Calu3 (cell line): ENCODE results near the gene ETS1. TPM values are rescaled to one million over a fixed set of nuclear protein-coding genes. Genes with fewer than 3 reads are reported as not detected.

Source experiments
- BruUV-seq: library from RNA; stranded (reverse); fragments of 400-500 nt; replicated peaks from 2 replicates; lab custom pipeline; 2021; lab: Mats Ljungman, UMichigan
- CTCF ChIA-PET: fragments of 300-600 bp; sonication (Branson Sonifier 250); formaldehyde crosslinking; loops from one replicate; lab custom pipeline; 2022; ENCODE audit warnings: antibody characterized with exemption; lab: Charles Lee
- DNase-seq: peaks from one replicate; pipeline ENCODE4 v3.0.0; 2022
- H3K27ac Mint-ChIP-seq: one replicate; pipeline ENCODE4 v1.8.0; 2022; ENCODE audit warnings: mixed read lengths; ENCODE audit not compliant: unreplicated experiment
- H3K27me3 Mint-ChIP-seq: one replicate; pipeline ENCODE4 v1.8.0; 2022; ENCODE audit warnings: mixed read lengths; ENCODE audit not compliant: unreplicated experiment
- H3K36me3 Mint-ChIP-seq: one replicate; pipeline ENCODE4 v1.8.0; 2022; ENCODE audit warnings: mild to moderate bottlenecking, moderate library complexity, mixed read lengths; ENCODE audit not compliant: insufficient read depth, unreplicated experiment
- H3K4me1 Mint-ChIP-seq: one replicate; pipeline ENCODE4 v1.8.0; 2022; ENCODE audit warnings: mild to moderate bottlenecking, low read depth, mixed read lengths; ENCODE audit not compliant: unreplicated experiment
- H3K4me3 Mint-ChIP-seq: one replicate; pipeline ENCODE4 v1.8.0; 2022; ENCODE audit warnings: mild to moderate bottlenecking, low read depth, moderate library complexity, mixed read lengths; ENCODE audit not compliant: unreplicated experiment
- H3K9me3 Mint-ChIP-seq: one replicate; pipeline ENCODE4 v1.8.0; 2022; ENCODE audit warnings: low read depth, mixed read lengths; ENCODE audit not compliant: unreplicated experiment
- CTCF ChIP-seq: fragments of 200-600 bp; IDR thresholded peaks from one replicate; pipeline ENCODE4 v1.8.0; 2022; ENCODE audit warnings: antibody characterized with exemption; ENCODE audit not compliant: unreplicated experiment
- intact Hi-C: fragments of 100-400 bp; cut with micrococcal nuclease; formaldehyde crosslinking; loops from one replicate; pipeline ENCODE4 v1.10.0; 2022; ENCODE audit not compliant: unreplicated experiment
- total RNA-seq: library from RNA; stranded (reverse); gene quantifications from 2 replicates; pipeline ENCODE4 v1.2.3, GENCODE V29; 2022

Gene ETS1
- total RNA-seq, 1 experiment from 2014 or later, result 38.4 TPM

GRCh38 chr11:128616161-128616560 is 28.8 kb upstream of the ETS1 start:
- no peak overlapping the region for H3K4me3 Mint-ChIP-seq
- DNase-seq, result no peak
- no TSS peak for BruUV-seq
- no peaks in the 10 kb centered on the region for H3K4me1 Mint-ChIP-seq
- intact Hi-C loops, result no loop called here
- no peak overlapping the region for H3K27ac Mint-ChIP-seq
- peaks cover 49% of the 10 kb centered on the region for H3K27me3 Mint-ChIP-seq
- peaks cover 6% of the 10 kb centered on the region for H3K36me3 Mint-ChIP-seq
- no peaks in the 10 kb centered on the region for H3K9me3 Mint-ChIP-seq
- no peak for TF ChIP-seq CTCF
- CTCF ChIA-PET, result no interaction called here

- Mint-ChIP-seq H3K27ac (no peak overlapping the region), H3K27me3 (peaks cover 49% of the 10 kb centered on the region), H3K9me3 (no peaks in the 10 kb centered on the region), H3K4me3 (no peak overlapping the region), H3K36me3 (peaks cover 6% of the 10 kb centered on the region), H3K4me1 (no peaks in the 10 kb centered on the region)
- no peak for TF ChIP-seq CTCF
- intact Hi-C loops, result no loop called here
- CTCF ChIA-PET, result no interaction called here
- no TSS peak for BruUV-seq
- no peak for DNase-seq
Measured at GRCh38 chr11:128615612-128616011, 28.3 kb upstream of the ETS1 start.

- no peak overlapping the region for H3K27ac Mint-ChIP-seq
- peaks cover 6% of the 10 kb centered on the region for H3K36me3 Mint-ChIP-seq
- H3K4me3 Mint-ChIP-seq, result no peak overlapping the region
- no peaks in the 10 kb centered on the region for H3K9me3 Mint-ChIP-seq
- DNase-seq, result no peak
- CTCF ChIA-PET, result no interaction called here
- peaks cover 48% of the 10 kb centered on the region for H3K27me3 Mint-ChIP-seq
- intact Hi-C loops, result no loop called here
- no peaks in the 10 kb centered on the region for H3K4me1 Mint-ChIP-seq
- BruUV-seq, result no TSS peak
- TF ChIP-seq CTCF, result no peak
Measured at GRCh38 chr11:128615076-128615475, 27.7 kb upstream of the ETS1 start.

GRCh38 chr11:128614026-128614425 is 26.7 kb upstream of the ETS1 start:
- Mint-ChIP-seq H3K36me3 (peaks cover 2% of the 10 kb centered on the region), H3K4me1 (no peaks in the 10 kb centered on the region), H3K4me3 (no peak overlapping the region), H3K27me3 (peaks cover 37% of the 10 kb centered on the region), H3K27ac (no peak overlapping the region), H3K9me3 (no peaks in the 10 kb centered on the region)
- CTCF ChIA-PET, result no interaction called here
- no TSS peak for BruUV-seq
- DNase-seq, result no peak
- intact Hi-C loops, result no loop called here
- TF ChIP-seq CTCF, result no peak
